GM12874 (cell line): ENCODE results near the gene IFT88.

Source experiments
- CTCF ChIP-seq: IDR thresholded peaks from 2 replicates; pipeline ENCODE4 v1.5.1; 2011; ENCODE audit warnings: low read depth, mild to moderate bottlenecking, control low read depth, low read length, moderate library complexity; ENCODE audit not compliant: insufficient read depth

IFT88 gene

GRCh38 chr13:20715330-20715712 lies 148.4 kb downstream of the IFT88 start:
- no peak for TF ChIP-seq CTCF

GRCh38 chr13:20716951-20717350 lies 150.0 kb downstream of the IFT88 start:
- TF ChIP-seq CTCF, result no peak

- TF ChIP-seq CTCF, result no peak
These were observed 150.9 kb downstream of the IFT88 start for GRCh38 chr13:20717581-20718542.

GRCh38 chr13:20718958-20719566 lies 152.1 kb downstream of the IFT88 start:
- TF ChIP-seq CTCF, result no peak

GRCh38 chr13:20719783-20720182 lies 152.8 kb downstream of the IFT88 start:
- TF ChIP-seq CTCF, result no peak

- no peak for TF ChIP-seq CTCF
These were observed 153.5 kb downstream of the IFT88 start for GRCh38 chr13:20720499-20720898.

GRCh38 chr13:20721058-20721453 lies 154.1 kb downstream of the IFT88 start:
- TF ChIP-seq CTCF, result no peak
